GM12872 (cell line): ENCODE data around the gene PPP3CA.

Experiments
- TF ChIP-seq, protein P1 (sequence below): IDR thresholded peaks from 3 replicates; pipeline ENCODE4 v1.5.1; 2011; ENCODE audit warnings: low read depth, mild to moderate bottlenecking, low read length, moderate library complexity; ENCODE audit not compliant: insufficient read depth

The PPP3CA gene

DNA sequence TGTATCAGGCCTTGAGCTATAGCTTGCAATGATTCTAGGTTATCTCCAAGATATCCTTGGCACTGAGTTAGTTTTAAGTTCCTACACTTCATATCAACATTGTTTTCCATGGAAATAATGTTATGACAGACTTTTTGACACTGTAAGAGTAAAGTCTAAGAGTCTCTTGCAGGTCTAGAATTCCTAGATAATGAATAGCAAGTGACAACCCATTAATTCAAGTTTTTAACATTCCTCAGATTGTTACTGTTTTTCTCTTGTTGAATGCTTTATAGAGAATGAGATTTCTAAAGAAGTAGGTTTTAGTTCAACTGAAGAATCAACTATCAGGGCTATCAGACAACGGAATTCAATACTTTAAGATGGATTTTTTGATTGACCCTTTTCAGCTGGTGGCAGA, 276.1 kb downstream of the PPP3CA start:
- TF ChIP-seq, protein P1, sequence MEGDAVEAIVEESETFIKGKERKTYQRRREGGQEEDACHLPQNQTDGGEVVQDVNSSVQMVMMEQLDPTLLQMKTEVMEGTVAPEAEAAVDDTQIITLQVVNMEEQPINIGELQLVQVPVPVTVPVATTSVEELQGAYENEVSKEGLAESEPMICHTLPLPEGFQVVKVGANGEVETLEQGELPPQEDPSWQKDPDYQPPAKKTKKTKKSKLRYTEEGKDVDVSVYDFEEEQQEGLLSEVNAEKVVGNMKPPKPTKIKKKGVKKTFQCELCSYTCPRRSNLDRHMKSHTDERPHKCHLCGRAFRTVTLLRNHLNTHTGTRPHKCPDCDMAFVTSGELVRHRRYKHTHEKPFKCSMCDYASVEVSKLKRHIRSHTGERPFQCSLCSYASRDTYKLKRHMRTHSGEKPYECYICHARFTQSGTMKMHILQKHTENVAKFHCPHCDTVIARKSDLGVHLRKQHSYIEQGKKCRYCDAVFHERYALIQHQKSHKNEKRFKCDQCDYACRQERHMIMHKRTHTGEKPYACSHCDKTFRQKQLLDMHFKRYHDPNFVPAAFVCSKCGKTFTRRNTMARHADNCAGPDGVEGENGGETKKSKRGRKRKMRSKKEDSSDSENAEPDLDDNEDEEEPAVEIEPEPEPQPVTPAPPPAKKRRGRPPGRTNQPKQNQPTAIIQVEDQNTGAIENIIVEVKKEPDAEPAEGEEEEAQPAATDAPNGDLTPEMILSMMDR: no peak

DNA sequence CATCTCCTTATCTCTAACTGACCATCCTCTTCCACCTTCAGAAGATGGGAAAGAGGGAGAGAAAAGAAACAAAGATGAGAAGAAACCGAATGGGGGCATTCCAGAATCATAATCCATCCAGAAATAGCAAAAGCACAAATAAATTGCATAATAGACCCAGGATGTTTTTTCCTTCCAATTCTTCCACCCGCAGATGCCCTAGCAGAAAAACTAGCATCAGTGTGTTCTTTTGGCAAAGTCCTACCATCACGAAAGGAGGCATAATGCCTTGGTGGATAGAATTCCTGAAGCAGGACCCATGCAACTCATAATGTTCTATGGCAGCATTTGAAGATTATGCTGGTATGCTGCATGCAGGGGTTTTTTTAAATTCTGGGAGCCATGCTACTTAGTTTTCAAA, 279.2 kb downstream of the PPP3CA start:
- TF ChIP-seq, protein P1: no peak

GRCh38 chr4:101067383-101067782, 279.9 kb downstream of the PPP3CA start:
- TF ChIP-seq, protein P1: no peak

GRCh38 chr4:101066626-101067170, 280.6 kb downstream of the PPP3CA start:
- TF ChIP-seq, protein P1: no peak

DNA sequence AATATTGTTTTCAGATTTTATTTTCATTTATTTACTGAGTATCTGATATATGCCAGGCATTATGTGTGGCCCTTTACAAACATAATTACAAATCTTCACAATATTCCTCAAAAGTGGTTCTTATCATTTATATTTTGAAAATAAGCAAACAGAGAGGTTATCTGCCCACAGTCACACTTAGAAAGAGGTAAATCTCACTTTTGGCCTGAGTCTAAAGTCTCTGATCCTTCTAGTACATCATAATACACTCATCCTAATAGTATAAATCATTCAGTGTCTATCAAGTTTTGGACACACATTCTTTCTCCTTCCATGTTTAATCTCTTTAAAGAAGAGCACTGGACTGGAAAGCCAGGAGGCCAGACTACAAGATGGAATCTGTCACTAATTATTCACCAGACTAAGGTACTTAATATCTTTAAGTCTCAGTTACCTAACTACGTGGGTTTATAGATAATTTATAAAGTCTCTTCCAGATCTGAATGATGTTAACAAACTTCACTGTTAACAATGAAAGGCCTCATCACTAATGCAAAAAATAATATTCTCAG, 281.3 kb downstream of the PPP3CA start:
- TF ChIP-seq, protein P1: no peak

GRCh38 chr4:101065346-101065745, 282.0 kb downstream of the PPP3CA start:
- TF ChIP-seq, protein P1: no peak

GRCh38 chr4:101064541-101065180, 282.7 kb downstream of the PPP3CA start:
- TF ChIP-seq, protein P1: no peak
